Astrocyte (in vitro differentiated cells and primary cell): ENCODE results near the gene CEP104. TPM values are rescaled to one million over a fixed set of nuclear protein-coding genes. Genes with fewer than 3 reads are reported as not detected.

ENCODE experiments used
- DNase-seq: peaks from one replicate; pipeline ENCODE4 v3.0.0-alpha.2; 2010; ENCODE audit warnings: low read depth
- FAIRE-seq: peaks from 2 replicates; lab custom pipeline; 2011; peaks lifted over from hg19 to GRCh38; lab: Jason Lieb, UNC
- H2AFZ ChIP-seq: 2 replicates; pipeline ENCODE4 v1.6.0; 2012; ENCODE audit warnings: low read depth, low read length, inconsistent platforms
- H3K27ac ChIP-seq: 2 replicates; pipeline ENCODE4 v1.5.1; 2011; ENCODE audit warnings: low read depth, low read length, inconsistent platforms
- H3K27me3 ChIP-seq: 2 replicates; pipeline ENCODE4 v1.6.0; 2011; ENCODE audit warnings: low read length, inconsistent platforms; ENCODE audit not compliant: insufficient read depth
- H3K36me3 ChIP-seq: 2 replicates; pipeline ENCODE4 v1.5.1; 2011; ENCODE audit warnings: low read length, inconsistent platforms; ENCODE audit not compliant: insufficient read depth
- H3K4me1 ChIP-seq: 2 replicates; pipeline ENCODE4 v1.5.1; 2011; ENCODE audit warnings: low read length, inconsistent platforms; ENCODE audit not compliant: insufficient read depth
- H3K4me2 ChIP-seq: 2 replicates; pipeline ENCODE4 v1.6.0; 2012; ENCODE audit warnings: low read length, inconsistent platforms
- H3K4me3 ChIP-seq: 2 replicates; pipeline ENCODE4 v1.5.1; 2011; ENCODE audit warnings: low read depth, mild to moderate bottlenecking, low read length, inconsistent platforms; ENCODE audit not compliant: insufficient read depth
- H3K79me2 ChIP-seq: 2 replicates; pipeline ENCODE4 v1.6.0; 2012; ENCODE audit warnings: mild to moderate bottlenecking, low read length, inconsistent platforms; ENCODE audit not compliant: insufficient read depth
- H3K9ac ChIP-seq: 2 replicates; pipeline ENCODE4 v1.6.0; 2012; ENCODE audit warnings: mild to moderate bottlenecking, low read length, inconsistent platforms
- H3K9me3 ChIP-seq: 2 replicates; pipeline ENCODE4 v1.5.1; 2012; ENCODE audit warnings: low read depth, mild to moderate bottlenecking, low read length, inconsistent platforms; ENCODE audit not compliant: insufficient read depth
- H4K20me1 ChIP-seq: 2 replicates; pipeline ENCODE4 v1.6.0; 2012; ENCODE audit warnings: low read length, inconsistent platforms; ENCODE audit not compliant: insufficient read depth
- H3K27ac Mint-ChIP-seq: one replicate; pipeline ENCODE4 v1.8.0; 2021; ENCODE audit warnings: mild to moderate bottlenecking, mixed read lengths; ENCODE audit not compliant: unreplicated experiment
- H3K27me3 Mint-ChIP-seq: one replicate; pipeline ENCODE4 v1.8.0; 2021; ENCODE audit warnings: low read depth, mixed read lengths; ENCODE audit not compliant: unreplicated experiment
- H3K36me3 Mint-ChIP-seq: one replicate; pipeline ENCODE4 v1.8.0; 2021; ENCODE audit warnings: low read depth, mixed read lengths; ENCODE audit not compliant: unreplicated experiment
- H3K4me1 Mint-ChIP-seq: one replicate; pipeline ENCODE4 v1.8.0; 2021; ENCODE audit warnings: low read depth, mixed read lengths; ENCODE audit not compliant: unreplicated experiment
- H3K4me3 Mint-ChIP-seq: one replicate; pipeline ENCODE4 v1.8.0; 2021; ENCODE audit warnings: mild to moderate bottlenecking, moderate library complexity, mixed read lengths; ENCODE audit not compliant: unreplicated experiment
- H3K9me3 Mint-ChIP-seq: one replicate; pipeline ENCODE4 v1.8.0; 2021; ENCODE audit warnings: mild to moderate bottlenecking, mixed read lengths; ENCODE audit not compliant: unreplicated experiment
- EZH2 ChIP-seq: IDR thresholded peaks from 2 replicates; pipeline ENCODE4 v1.6.1; 2012; ENCODE audit warnings: mild to moderate bottlenecking, low read length, inconsistent platforms; ENCODE audit not compliant: insufficient read depth
- total RNA-seq: library from RNA; stranded (reverse); gene quantifications from 2 replicates; pipeline ENCODE4 v1.2.1, GENCODE V29; 2021
- TF ChIP-seq, protein P1 (sequence below): IDR thresholded peaks from 2 replicates; pipeline ENCODE4 v1.5.1; 2011; ENCODE audit warnings: low read depth, mild to moderate bottlenecking, inconsistent platforms, low read length, moderate library complexity; ENCODE audit not compliant: insufficient read depth

Gene CEP104
- total RNA-seq, 1 donor from 2014 or later = 43.6 TPM

- H3K36me3 Mint-ChIP-seq = peaks cover 19% of the 10 kb centered on the region
- DNase-seq = no peak
- H3K9me3 Mint-ChIP-seq = no peaks in the 10 kb centered on the region
- no peak overlapping the region for H3K4me3 Mint-ChIP-seq
- Histone ChIP-seq H2AFZ (no peak overlapping the region), H3K27me3 (no peaks in the 10 kb centered on the region), H3K79me2 (no peaks in the 10 kb centered on the region), H3K4me1 (no peaks in the 10 kb centered on the region), H3K4me3 (no peak overlapping the region), H3K9me3 (no peaks in the 10 kb centered on the region), H3K36me3 (peaks cover 8% of the 10 kb centered on the region), H4K20me1 (no peaks in the 10 kb centered on the region), H3K27ac (no peak overlapping the region), H3K9ac (no peak overlapping the region), H3K4me2 (no peak overlapping the region)
- no peaks in the 10 kb centered on the region for H3K27me3 Mint-ChIP-seq
- TF ChIP-seq EZH2 = no peak
- H3K4me1 Mint-ChIP-seq = no peaks in the 10 kb centered on the region
- no peak overlapping the region for H3K27ac Mint-ChIP-seq
- no peak for FAIRE-seq
Measured at GRCh38 chr1:3842912-3843311, 14.1 kb downstream of the CEP104 start.

- Histone ChIP-seq H3K4me1 (no peaks in the 10 kb centered on the region), H3K36me3 (peaks cover 18% of the 10 kb centered on the region), H4K20me1 (no peaks in the 10 kb centered on the region), H3K27me3 (no peaks in the 10 kb centered on the region), H3K9me3 (no peaks in the 10 kb centered on the region), H3K4me2 (no peak overlapping the region), H3K27ac (no peak overlapping the region), H2AFZ (no peak overlapping the region), H3K79me2 (no peaks in the 10 kb centered on the region), H3K4me3 (no peak overlapping the region), H3K9ac (no peak overlapping the region)
- DNase-seq (no peak), FAIRE-seq (no peak)
- Mint-ChIP-seq H3K9me3 (no peaks in the 10 kb centered on the region), H3K27ac (no peak overlapping the region), H3K27me3 (no peaks in the 10 kb centered on the region), H3K36me3 (peaks cover 31% of the 10 kb centered on the region), H3K4me1 (no peaks in the 10 kb centered on the region), H3K4me3 (no peak overlapping the region)
- TF ChIP-seq EZH2 = no peak
- TF ChIP-seq, protein P1, sequence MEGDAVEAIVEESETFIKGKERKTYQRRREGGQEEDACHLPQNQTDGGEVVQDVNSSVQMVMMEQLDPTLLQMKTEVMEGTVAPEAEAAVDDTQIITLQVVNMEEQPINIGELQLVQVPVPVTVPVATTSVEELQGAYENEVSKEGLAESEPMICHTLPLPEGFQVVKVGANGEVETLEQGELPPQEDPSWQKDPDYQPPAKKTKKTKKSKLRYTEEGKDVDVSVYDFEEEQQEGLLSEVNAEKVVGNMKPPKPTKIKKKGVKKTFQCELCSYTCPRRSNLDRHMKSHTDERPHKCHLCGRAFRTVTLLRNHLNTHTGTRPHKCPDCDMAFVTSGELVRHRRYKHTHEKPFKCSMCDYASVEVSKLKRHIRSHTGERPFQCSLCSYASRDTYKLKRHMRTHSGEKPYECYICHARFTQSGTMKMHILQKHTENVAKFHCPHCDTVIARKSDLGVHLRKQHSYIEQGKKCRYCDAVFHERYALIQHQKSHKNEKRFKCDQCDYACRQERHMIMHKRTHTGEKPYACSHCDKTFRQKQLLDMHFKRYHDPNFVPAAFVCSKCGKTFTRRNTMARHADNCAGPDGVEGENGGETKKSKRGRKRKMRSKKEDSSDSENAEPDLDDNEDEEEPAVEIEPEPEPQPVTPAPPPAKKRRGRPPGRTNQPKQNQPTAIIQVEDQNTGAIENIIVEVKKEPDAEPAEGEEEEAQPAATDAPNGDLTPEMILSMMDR = no peak
Measured at GRCh38 chr1:3841491-3841890, 15.5 kb downstream of the CEP104 start.

- FAIRE-seq = no peak
- no peak overlapping the region for H3K9ac ChIP-seq
- H2AFZ ChIP-seq = no peak overlapping the region
- H3K9me3 ChIP-seq = no peaks in the 10 kb centered on the region
- no peaks in the 10 kb centered on the region for H4K20me1 ChIP-seq
- Mint-ChIP-seq H3K9me3 (no peaks in the 10 kb centered on the region), H3K27me3 (no peaks in the 10 kb centered on the region), H3K4me3 (no peak overlapping the region), H3K4me1 (no peaks in the 10 kb centered on the region), H3K27ac (no peak overlapping the region), H3K36me3 (peaks cover 38% of the 10 kb centered on the region)
- TF ChIP-seq, protein P1 = no peak
- no peak for TF ChIP-seq EZH2
- peaks cover 18% of the 10 kb centered on the region for H3K36me3 ChIP-seq
- no peak overlapping the region for H3K27ac ChIP-seq
- no peaks in the 10 kb centered on the region for H3K79me2 ChIP-seq
- no peak overlapping the region for H3K4me3 ChIP-seq
- no peak for DNase-seq
- H3K4me2 ChIP-seq = no peak overlapping the region
- H3K4me1 ChIP-seq = no peaks in the 10 kb centered on the region
- no peaks in the 10 kb centered on the region for H3K27me3 ChIP-seq
Measured at GRCh38 chr1:3838788-3839187, 18.2 kb downstream of the CEP104 start.
